ENCODE data around the gene NDST4. TPM values are rescaled to one million over a fixed set of nuclear protein-coding genes. Genes with fewer than 3 reads are reported as not detected.

NDST4 gene
- total RNA-seq, 1 donor from 2014 or later = not detected

DNA sequence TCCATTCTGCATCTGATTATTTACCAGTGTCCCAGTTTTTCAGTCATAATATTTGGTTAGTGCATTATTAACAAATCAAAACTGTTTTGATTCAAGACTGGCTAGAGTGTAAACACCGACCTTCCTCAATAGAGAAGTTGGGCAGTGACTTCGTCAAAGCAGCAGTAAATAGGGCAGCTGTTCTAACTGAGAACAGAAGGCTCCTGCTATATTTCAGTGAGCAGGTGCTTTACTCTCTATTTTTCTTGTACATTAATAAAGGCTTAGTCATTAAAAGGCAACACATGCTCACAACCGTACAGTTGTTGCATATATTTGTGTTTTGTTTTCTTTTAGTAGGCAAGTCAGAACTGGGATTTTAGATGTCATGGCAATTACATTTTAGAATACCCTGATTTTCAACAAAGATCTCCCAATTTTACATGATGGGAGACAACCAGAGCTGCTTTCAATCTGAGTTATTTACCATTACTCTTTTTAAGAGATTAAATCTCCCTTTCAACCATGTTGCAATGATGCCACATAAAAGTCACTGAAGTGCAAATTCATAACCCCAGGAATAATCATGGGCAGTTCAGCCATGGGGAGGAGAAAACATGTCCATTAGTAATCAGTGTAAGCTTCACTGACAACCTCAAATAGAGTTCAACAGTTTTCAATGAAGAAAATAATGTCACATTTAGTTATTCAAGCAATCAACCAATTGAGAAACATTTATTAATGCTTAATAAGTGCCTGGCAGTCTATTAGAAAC lies 233.3 kb downstream of the NDST4 start:
- DNase-seq (ENCODE audit: extremely low spot score in 2 of 2) = no peak
- intact Hi-C loops (cut with DNase I) = no loop called here
- H3K36me3 ChIP-seq = no peaks in the 10 kb centered on the region
- no peak overlapping the region for H3K4me3 ChIP-seq
- no peak overlapping the region for H3K27ac ChIP-seq
- no peaks in the 10 kb centered on the region for H3K27me3 ChIP-seq
- H3K9me3 ChIP-seq = no peaks in the 10 kb centered on the region
- H3K4me1 ChIP-seq = no peaks in the 10 kb centered on the region
- TF ChIP-seq POLR2AphosphoS5 (IDR thresholded peaks at IDR 0.05; ENCODE audit: insufficient read depth in 1 of 2, low read depth in 1 of 2) = no peak
- TF ChIP-seq, protein P1, sequence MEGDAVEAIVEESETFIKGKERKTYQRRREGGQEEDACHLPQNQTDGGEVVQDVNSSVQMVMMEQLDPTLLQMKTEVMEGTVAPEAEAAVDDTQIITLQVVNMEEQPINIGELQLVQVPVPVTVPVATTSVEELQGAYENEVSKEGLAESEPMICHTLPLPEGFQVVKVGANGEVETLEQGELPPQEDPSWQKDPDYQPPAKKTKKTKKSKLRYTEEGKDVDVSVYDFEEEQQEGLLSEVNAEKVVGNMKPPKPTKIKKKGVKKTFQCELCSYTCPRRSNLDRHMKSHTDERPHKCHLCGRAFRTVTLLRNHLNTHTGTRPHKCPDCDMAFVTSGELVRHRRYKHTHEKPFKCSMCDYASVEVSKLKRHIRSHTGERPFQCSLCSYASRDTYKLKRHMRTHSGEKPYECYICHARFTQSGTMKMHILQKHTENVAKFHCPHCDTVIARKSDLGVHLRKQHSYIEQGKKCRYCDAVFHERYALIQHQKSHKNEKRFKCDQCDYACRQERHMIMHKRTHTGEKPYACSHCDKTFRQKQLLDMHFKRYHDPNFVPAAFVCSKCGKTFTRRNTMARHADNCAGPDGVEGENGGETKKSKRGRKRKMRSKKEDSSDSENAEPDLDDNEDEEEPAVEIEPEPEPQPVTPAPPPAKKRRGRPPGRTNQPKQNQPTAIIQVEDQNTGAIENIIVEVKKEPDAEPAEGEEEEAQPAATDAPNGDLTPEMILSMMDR (IDR thresholded peaks at IDR 0.05) = no peak
- TF ChIP-seq POLR2A (IDR thresholded peaks at IDR 0.05) = no peak

DNA sequence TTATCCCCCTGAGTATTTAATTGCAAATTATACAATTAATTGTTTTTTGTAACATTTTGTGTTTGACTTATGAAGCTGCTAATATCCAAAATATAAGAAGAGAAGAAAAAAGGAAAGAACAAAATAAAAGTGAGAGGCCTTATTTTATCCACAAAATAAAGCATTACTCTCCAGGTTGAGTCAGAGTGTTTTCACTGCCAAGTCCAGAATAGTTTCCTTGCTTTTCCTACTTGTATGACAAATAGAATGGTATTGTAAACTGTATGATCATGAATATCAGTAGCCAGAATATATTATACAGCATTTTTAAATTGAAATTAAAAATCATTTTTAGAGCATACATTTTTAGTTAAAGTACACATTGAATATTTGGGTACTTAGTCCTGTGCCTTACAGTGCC lies 237.8 kb downstream of the NDST4 start:
- intact Hi-C loops (cut with DNase I) = no loop called here
- TF ChIP-seq POLR2AphosphoS5 (IDR thresholded peaks at IDR 0.05; ENCODE audit: insufficient read depth in 1 of 2, low read depth in 1 of 2) (no peak), POLR2A (IDR thresholded peaks at IDR 0.05) (no peak)
- TF ChIP-seq, protein P1 (IDR thresholded peaks at IDR 0.05) = no peak
- H3K9me3 ChIP-seq = no peaks in the 10 kb centered on the region
- no peaks in the 10 kb centered on the region for H3K4me1 ChIP-seq
- no peak for DNase-seq (ENCODE audit: extremely low spot score in 2 of 2)
- no peaks in the 10 kb centered on the region for H3K27me3 ChIP-seq
- no peak overlapping the region for H3K4me3 ChIP-seq
- no peaks in the 10 kb centered on the region for H3K36me3 ChIP-seq
- no peak overlapping the region for H3K27ac ChIP-seq

DNA sequence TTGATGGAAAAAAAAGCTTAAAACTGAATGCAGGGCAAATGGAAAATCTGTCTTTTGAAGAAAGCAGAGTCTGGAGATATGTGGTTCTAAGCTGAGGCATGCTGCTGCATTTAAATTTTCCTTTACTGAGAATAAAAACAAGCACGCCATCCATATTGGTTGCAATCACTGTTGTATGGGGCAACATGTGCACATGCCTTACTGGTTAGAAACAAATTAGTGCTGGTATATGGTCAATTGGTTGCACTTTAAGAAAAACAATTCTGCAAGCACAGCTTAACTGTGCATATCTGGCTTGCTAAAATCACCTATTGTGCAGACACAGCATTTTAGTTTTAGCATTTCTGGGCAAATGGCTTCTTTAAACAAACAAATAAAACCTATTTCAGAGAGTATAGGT lies 239.1 kb downstream of the NDST4 start:
- TF ChIP-seq, protein P1 (IDR thresholded peaks at IDR 0.05) = no peak
- TF ChIP-seq POLR2AphosphoS5 (IDR thresholded peaks at IDR 0.05; ENCODE audit: insufficient read depth in 1 of 2, low read depth in 1 of 2) (no peak), POLR2A (IDR thresholded peaks at IDR 0.05) (no peak)
- no peak overlapping the region for H3K27ac ChIP-seq
- H3K9me3 ChIP-seq = no peaks in the 10 kb centered on the region
- no peak overlapping the region for H3K4me3 ChIP-seq
- H3K4me1 ChIP-seq = no peaks in the 10 kb centered on the region
- DNase-seq (ENCODE audit: extremely low spot score in 2 of 2) = no peak
- no peaks in the 10 kb centered on the region for H3K27me3 ChIP-seq
- H3K36me3 ChIP-seq = no peaks in the 10 kb centered on the region
- intact Hi-C loops (cut with DNase I) = no loop called here

DNA sequence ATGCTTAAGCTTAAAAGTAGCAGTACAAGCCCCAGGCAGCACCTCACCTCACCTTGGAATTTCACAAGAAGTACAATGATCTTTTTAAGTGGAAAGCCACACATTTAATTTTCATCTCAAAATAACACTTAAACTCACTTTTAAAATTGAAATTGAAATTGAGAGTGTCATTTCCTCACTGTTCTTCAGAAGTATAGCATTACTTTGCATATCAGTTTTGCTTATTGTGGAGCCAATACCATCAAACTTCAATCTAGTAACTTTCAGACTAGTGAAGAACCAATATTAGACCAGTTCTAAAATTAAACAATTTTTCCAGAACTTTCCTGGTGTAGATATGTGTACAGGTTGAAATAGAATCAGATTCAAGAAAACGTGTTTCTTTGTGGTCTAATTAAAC lies 242.4 kb downstream of the NDST4 start:
- H3K4me1 ChIP-seq = no peaks in the 10 kb centered on the region
- no peaks in the 10 kb centered on the region for H3K27me3 ChIP-seq
- no peak overlapping the region for H3K4me3 ChIP-seq
- H3K27ac ChIP-seq = no peak overlapping the region
- DNase-seq (ENCODE audit: extremely low spot score in 2 of 2) = no peak
- TF ChIP-seq POLR2A (IDR thresholded peaks at IDR 0.05) = no peak
- TF ChIP-seq, protein P1 (IDR thresholded peaks at IDR 0.05) = no peak
- TF ChIP-seq POLR2AphosphoS5 (IDR thresholded peaks at IDR 0.05; ENCODE audit: insufficient read depth in 1 of 2, low read depth in 1 of 2) = no peak
- no peaks in the 10 kb centered on the region for H3K36me3 ChIP-seq
- no peaks in the 10 kb centered on the region for H3K9me3 ChIP-seq
- intact Hi-C loops (cut with DNase I) = no loop called here

DNA sequence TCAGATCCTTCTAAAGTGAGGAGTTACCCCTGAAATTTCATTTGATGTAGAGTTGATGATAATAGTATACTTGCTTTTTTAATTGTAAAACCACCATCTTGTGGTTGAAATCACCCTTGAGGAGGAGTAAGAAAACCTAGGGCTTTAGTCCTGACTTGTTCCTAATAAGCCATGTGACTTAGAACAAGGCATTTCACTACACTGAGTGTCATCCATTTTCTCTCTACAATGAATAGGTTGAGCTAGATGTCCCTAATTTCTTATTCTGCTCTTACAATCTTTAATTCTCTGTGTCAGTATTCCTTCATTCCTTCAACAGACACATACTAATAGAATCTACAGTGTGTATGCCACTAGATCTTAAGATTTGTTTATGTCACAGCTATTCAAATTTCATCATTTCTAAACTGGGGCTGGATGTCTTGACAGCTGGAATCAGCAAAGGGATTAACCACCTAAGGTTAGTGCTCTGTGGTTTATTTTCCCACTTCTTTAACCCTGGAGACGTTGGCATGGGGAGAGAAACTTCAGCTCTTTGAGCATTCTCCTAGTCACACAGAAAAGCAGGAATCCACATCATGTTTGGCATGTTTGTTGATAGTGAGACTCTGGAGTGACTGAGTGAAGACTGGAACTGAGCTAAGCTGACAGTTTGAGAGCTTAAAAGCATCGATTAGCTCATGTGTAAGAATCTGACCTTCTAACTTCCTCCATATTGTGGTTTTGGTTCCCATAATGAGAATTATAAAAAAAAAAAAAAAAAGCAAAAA lies 246.3 kb downstream of the NDST4 start:
- H3K4me1 ChIP-seq = no peaks in the 10 kb centered on the region
- TF ChIP-seq, protein P1 (IDR thresholded peaks at IDR 0.05) = no peak
- no peaks in the 10 kb centered on the region for H3K27me3 ChIP-seq
- intact Hi-C loops (cut with DNase I) = no loop called here
- no peaks in the 10 kb centered on the region for H3K36me3 ChIP-seq
- H3K9me3 ChIP-seq = no peaks in the 10 kb centered on the region
- no peak overlapping the region for H3K27ac ChIP-seq
- H3K4me3 ChIP-seq = no peak overlapping the region
- DNase-seq (ENCODE audit: extremely low spot score in 2 of 2) = no peak

Measured in vagina (tissue), 2 donors.